D341Med (cell line): ENCODE measurements around the gene FN1.

Experiments used
- DNase-seq: peaks from one replicate; pipeline ENCODE4 v3.0.0; 2012; ENCODE audit warnings: low spot score

Gene FN1

DNA sequence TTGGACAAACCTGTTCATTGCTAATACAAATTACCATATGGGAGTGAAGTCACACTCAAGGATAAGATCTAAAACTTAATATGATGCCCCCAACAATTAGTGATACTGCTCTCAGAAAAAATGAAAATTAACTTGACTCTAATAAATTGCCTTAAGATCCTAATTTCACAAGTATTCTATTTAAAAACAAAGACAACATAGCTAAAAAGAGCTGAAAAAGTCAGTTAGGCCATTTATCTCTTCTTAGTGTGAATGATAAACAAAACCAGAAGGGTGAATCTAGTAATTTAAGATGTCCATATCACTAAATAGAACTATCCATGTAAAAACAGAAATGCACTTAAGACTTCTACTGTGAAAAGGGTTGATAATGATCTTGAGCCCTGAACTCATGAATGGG, 53.4 kb downstream of the FN1 start:
- DNase-seq, result no peak

DNA sequence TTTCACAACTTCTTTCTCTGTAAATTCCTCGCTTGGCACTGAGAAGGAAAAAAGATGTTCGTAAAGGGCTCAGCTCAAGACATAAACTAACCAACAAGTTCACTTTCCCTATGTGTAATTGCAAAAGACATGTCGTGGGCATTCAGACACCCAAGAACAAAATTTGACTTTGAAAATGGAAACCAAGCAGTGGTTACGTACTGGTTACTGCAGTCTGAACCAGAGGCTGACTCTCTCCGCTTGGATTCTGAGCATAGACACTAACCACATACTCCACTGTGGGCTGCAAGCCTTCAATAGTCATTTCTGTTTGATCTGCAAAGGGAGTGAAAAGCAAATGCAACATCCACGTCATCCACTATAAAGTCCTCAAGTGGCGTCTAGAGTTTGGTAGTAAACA, 53.9 kb downstream of the FN1 start:
- no peak for DNase-seq

DNA sequence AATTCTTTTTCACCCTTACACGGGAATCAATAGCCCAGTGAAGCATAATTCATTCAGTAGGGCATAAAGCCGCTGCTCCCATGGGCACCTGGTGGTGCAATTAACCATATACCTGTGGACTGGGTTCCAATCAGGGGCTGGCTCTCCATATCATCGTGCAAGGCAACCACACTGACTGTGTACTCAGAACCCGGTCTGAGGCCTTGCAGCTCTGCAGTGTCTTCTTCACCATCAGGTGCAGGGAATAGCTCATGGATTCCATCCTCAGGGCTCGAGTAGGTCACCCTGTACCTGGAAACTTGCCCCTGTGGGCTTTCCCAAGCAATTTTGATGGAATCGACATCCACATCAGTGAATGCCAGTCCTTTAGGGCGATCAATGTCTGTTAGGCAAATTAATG, 55.2 kb downstream of the FN1 start:
- no peak for DNase-seq

DNA sequence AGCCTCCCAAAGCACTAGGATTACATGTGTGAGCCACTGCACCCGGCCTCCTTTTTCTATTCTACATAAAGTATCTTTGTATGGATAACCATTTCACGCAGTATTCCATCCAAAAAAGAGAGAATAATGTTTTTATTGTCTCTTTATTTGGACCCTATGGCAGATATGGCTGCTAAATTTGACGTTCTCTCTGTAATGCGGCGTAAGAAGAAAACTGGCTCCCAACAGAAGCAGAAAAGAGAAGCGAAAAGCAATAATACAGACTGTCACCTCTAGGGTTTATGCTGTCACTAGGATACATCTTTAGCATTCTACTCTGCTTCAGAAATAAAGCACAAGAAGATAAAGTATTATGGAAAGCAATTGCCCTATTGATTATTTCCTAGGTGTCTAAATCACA, 55.9 kb downstream of the FN1 start:
- no peak for DNase-seq

DNA sequence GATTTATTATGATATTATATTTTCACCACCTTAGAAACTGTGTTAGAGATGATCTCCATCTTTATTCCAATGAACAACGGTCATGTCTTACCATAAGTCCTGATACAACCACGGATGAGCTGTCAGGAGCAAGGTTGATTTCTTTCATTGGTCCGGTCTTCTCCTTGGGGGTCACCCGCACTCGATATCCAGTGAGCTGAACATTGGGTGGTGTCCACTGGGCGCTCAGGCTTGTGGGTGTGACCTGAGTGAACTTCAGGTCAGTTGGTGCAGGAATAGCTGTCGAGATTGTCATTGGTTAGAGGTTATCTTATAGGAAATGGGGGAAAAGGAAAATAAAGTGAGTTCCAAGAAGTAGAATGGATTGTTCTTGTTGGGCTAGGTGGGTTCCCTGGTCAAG, 56.8 kb downstream of the FN1 start:
- DNase-seq, result no peak

DNA sequence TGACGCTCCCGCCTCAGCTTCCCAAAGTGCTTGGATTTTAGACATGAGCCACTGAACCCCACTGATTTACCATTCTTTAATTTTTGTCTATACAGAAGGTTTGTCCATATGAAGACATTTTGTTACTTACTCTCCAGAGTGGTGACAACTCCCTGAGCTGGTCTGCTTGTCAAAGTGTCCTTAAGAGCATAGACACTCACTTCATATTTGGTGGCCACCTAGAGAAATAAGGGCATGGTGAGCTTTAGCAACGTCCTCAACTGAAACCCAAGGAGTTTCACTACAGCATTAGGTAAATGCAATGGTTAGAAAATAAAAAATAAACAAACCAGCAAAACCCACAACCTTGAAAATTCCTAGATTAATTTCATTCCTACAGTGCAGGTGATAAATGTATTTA, 57.8 kb downstream of the FN1 start:
- DNase-seq, result no peak

DNA sequence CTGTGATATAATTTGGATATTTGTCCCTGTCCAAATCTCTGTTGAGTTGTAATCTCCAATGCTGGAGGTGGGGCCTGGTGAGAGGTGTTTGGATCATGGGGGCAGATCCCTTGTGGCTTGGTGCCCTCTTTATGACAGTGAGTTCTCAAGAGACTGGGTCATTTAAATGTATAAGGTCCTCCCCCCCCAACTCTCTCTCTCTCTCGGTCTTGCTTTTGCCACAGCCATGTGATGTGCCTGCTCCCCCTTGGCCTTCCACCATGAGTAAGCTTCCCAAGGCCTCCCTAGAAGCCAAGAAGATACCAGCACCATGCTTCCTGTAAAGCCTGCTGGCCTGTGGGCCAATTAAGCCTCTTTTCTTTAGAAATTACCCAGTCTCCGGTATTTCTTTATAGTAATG, 58.6 kb downstream of the FN1 start:
- DNase-seq, result no peak

DNA sequence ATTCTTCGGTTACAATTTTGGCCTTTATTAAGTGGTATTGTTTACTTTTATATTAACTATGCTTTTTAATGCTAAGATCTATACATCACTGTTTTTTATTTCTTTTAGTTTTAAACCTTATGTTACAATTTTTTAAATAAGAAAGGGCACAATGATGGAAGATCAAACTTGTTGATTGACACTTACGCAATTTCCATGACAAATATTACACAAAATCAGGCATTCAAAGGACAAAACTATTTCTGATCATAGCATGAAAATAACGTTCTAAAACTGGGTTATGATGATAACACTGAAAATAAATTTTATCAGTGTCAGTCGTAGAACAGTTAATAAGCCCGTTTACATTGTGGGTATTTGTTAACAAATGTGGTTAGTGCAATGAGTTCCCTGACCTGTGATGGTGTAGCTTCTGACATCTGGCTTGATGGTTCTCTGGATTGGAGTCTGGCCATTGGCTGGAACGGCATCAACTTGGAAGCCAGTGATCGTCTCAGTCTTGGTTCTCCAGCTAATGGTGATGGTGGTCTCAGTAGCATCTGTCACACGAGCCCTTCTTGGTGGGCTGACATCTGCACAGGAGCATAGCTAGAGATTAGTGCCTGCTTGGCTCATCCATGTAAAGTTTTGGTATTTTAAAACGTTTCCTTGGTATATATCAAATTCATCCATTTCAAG, 59.6 kb downstream of the FN1 start:
- no peak for DNase-seq

DNA sequence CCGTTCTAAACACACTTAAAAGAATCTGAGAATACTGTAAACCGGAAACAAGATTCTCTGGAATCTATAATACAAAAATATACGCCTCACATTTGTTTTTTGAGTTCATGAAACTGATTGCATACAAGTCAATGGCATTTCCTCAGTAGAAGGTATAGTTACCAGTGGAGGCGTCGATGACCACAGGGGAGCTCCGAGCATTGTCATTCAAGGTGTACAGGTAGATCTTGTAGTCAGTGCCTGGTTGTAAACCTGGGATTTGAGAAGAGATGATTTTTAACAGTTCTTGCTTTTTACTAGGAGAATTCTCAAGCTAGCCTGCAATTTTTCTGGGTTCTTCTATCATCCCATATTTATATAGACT, 60.4 kb downstream of the FN1 start:
- DNase-seq, result no peak

DNA sequence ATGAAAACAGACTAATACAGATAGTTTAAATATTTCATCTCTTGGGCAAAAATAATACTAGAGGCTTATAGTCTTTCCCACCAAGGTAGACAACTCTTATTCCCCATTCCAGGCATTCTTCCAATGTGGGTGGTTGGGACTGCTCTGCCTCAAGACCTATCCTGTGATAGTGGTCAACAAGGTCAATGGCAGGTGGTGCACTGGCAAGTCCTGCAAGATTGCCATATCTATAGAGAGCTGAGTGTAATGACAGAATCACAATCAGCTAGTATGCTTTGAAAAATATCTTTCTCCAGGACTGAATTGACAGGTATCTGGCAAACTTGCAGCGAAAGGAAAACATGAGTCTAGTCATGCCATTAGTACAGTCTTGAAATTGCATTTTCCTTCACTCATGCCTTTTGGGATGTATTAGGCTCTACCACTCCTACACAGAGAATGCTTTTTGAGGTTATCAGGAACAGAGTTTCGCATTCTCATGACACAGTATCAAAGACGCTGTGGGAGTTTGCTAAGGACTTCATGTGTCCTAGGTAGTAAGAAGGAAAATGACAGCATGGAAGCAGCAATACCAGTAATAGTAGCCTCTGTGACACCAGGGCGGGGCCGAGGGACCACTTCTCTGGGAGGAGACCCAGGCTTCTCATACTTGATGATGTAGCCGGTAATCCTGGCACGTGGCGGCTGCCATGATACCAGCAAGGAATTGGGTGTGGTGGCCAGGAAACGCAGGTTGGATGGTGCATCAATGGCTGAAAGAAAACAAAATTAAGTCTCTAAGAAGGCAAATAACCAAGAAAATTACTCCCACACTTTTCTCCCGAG, 61.0 kb downstream of the FN1 start:
- DNase-seq, result no peak

DNA sequence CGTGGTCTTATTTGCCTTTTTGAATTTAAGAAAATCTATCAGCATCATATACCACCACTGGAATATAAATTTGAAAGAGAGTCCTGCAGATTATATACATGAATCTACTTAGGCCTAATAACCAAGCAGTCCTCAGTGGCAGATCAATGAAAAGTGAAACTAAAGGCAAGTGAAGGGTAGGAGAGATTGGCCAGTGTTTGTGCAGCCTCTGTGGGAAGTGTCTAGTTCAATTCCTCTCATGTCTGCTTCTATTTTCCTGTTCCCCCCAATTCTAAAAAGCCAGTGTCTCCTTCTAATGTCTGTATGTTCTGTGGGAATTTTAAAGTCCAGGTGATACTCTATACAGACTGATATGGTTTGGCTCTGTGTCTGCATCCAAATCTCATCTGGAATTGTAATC, 61.9 kb downstream of the FN1 start:
- no peak for DNase-seq

DNA sequence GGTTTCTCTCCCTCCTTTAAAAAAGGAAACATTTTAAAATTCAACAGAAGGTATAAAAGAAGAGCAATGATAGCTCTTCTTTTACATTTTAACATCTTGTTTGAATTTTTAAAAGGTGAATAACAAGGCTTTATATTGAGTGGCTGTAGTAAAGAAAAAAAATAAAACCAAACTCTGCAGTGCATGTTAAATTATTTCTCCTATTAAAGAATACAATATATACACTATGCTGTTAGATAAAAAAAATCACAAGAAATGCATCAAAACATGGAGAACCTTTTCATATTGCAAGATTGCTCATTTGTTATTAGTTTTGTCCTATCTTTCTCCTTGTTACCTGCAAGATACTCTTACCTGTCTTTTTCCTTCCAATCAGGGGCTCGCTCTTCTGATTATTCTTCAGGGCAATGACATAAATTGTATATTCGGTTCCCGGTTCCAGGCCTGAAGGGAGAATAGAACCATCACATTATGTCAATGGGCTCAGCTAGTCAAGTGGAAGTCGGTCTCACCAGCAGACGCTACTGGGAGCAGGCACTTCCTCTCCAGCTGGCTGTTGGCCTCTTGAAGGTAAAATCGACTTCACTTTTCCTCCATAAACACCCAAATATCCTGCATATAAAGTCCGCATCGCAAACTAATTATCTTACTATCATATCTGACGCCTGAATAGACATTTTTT, 62.8 kb downstream of the FN1 start:
- no peak for DNase-seq

DNA sequence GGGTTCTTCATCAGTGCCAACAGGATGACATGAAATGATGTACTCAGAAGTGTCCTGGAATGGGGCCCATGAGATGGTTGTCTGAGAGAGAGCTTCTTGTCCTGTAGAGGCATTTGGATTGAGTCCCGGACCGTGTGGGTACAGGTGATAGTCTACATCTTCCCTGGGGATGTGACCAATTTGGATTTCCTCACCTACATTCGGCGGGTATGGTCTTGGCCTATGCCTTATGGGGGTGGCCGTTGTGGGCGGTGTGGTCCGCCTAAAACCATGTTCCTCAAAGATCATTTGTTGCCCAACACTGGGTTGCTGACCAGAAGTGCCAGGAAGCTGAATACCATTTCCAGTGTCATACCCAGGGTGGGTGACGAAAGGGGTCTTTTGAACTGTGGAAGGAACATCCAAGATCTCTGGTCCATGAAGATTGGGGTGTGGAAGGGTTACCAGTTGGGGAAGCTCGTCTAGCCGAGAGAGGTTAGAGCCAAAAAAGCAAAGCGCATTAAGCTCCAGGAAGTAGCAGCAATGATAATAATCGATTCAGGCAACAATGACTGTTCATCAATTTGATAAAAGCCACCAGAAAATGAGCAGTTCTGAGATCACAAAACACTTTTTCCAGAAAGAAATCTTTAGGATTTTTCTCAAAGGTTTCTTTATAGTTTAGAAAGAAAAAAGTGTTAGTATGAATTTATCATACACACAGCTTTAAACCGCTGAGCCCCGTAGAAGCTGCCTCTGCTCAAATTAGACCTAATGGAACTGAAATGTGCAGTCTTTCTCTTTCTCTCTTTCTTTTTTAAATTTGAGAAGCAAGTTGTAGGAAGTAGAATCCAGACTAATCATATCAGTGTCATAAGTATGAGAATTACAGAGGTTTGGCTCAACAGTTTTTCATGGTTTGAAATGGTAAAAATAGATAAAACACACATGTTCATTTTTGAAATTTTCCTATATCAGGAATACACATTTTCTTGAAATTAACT, 63.7 kb downstream of the FN1 start:
- DNase-seq, result no peak

DNA sequence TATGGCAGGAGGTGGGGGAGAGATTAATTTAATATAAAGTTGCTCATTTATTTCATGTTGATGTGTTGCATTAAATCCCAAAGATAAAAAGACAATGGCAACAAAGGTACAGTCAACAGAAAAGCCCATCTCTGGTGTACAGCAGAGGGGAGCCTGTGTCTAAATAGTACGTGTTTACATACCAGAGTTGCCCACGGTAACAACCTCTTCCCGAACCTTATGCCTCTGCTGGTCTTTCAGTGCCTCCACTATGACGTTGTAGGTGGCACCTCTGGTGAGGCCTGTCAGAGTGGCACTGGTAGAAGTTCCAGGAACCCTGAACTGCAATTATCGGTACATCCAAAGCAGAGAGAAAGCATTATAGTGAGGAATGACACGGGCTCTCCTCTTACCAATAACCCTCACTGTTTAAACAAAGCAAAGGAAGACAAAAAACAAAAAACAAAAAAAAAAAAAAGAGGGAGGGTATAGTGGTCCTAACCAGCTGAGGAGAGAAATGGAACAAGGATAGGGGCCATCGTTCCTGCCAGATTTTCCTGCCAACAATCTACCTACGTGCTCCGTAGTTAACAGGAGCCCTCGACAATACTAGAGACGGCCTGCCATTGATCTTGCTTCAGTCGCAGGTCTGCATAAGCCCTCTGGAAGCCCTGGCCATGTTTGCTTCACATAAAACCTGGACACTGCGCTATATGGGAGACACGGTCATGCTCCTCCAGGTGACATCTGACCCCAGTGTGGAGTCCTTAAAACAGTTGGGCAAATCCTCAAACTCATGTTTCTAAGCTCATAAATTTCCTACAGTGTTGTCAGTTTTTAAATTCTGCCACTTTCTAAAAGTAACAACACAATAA, 65.5 kb downstream of the FN1 start:
- DNase-seq, result no peak

DNA sequence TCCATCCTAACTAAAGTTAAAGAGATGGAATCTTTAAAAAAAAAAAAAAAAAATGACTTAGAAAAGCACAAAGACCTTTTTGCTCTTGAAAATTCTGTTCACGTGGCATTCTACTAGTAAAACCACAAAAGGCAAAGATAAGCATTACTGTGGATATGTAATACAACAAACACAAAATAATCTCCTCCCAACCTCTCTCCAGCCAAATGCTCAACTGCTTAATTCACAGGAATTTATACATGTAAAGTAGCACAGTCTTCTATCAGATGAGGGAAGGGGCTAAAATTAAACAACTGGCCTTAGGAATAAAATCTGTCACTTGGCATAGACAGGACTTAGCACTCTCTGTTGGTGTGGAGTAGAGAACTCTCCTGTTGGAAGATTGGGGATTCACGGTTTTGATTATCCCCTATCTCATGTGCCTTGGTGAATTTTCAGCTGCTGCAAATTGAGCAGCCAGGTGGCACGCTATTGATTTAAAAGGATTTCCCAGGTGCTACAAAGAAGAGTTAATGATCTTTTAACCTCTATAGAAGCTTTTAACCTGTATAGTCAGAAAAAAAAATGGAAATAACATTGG, 66.6 kb downstream of the FN1 start:
- DNase-seq, result no peak

DNA sequence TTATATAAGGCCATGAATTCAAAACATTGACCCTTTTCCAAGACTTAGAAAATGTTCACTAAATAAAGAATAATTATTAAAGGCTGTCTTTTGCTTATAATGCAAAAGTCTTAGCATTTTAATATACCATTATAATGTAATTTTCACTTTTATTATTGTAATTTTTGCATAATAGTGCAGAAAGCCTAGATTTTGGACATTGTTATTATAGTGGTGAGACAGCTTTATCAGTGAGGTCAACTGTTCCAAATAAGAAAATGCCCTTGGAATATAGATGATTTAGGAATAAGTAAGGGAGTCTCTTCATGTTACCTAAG, 67.4 kb downstream of the FN1 start:
- no peak for DNase-seq

DNA sequence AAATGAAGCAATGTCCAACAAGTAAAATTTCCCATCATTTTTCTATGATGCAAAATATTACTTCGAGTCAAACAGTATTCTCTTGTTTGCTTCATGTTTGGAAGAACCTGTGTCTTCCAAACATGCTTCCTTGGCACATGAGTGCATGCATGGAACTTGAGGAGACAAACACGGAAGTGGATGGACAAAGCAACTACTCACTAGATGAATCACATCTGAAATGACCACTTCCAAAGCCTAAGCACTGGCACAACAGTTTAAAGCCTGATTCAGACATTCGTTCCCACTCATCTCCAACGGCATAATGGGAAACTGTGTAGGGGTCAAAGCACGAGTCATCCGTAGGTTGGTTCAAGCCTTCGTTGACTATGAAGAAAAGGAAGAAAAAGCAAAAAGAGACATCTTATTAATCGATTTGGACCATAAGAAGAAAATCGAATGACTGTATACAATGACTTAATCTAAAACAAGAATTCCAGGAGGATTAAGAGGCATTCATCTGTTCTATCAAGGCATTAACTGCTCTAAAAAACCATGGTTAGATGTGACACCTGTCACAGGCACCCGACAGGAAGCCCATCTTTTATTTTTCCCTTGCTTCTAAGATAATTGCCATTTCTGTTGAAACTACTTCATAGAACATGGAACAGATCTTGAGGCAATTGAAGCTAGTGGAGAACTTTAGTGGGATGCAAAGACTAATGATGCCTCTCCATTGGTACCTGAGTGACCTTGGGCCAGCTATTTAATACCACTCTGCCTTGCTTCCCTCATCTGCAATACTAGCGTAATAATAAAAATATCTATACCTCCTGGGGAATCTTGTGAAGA, 68.0 kb downstream of the FN1 start:
- DNase-seq, result no peak

DNA sequence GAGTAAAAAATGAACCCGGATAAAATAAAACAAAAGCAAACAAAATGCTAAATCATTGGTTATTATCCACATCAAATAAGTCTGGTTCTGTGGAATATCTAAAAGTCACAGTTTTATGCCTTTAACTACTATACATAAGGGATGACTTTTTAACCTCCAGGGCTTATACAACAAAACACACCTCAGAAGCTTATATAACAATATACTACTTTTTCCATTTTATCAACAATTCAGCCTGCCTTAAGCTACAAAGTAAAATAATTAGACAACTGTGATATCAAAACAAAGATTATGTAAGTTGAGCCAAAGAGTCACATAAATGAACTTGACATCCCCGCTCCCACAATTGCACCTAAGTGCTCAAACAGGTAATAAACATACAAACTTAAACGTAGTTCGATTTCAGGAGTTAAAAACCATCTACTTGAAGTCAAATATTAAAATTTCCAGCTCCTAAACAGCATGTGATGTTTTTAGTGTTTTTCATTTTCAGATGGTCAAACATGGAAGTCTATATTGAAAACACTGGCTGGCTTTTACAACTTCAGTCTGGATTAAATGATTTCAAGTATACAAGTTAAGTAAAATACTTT, 69.3 kb downstream of the FN1 start:
- DNase-seq, result no peak

DNA sequence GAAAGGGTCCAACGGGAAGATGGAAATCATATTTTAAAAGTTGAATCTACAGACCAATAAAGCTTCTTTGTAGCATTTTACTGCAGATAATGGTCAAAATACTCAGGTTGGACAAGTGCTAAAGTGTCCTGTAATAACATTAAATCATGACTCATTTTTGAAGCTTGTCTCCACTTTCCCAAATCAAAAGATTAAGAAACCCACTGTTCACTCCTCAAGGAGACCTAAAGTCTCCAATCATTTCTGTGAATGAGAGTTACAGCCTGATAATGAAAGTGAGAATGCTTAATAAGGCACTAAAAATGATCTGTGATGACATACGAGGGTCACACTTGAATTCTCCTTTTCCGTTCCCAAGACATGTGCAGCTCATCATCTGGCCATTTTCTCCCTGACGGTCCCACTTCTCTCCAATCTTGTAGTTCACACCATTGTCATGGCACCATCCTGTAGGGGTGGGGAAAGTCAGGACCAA, 70.6 kb downstream of the FN1 start:
- DNase-seq, result no peak
